Measurements from ENCODE around the gene SLC25A47.

GRCh38 chr14:100294213-100294962 is 28.8 kb upstream of the SLC25A47 start:
- TF ChIP-seq YY1 (IDR thresholded peaks at IDR 0.05; ENCODE audit: insufficient read depth, insufficient read length) (no peak), SUZ12 (IDR thresholded peaks at IDR 0.05; ENCODE audit: extremely low read depth, insufficient read depth, insufficient read length) (no peak), ZNF274 (IDR thresholded peaks at IDR 0.05; ENCODE audit: low read depth, low read length) (no peak)

Data from NT2/D1 (cell line).